ENCODE measurements around the gene LDB2.

Gene LDB2

GRCh38 chr4:16887887-16888286 lies 10.6 kb downstream of the LDB2 start:
- no peak overlapping the region for H3K4me3 ChIP-seq (replicated peaks in 1 of 2; ENCODE audit: low read depth in 2 of 2, low read length in 2 of 2)
- DNase-seq (ENCODE audit: low read depth in 2 of 2) = no peak
- TF ChIP-seq CTCF (IDR thresholded peaks at IDR 0.05; ENCODE audit: low read depth, low read length) = no peak

GRCh38 chr4:16884673-16885460 lies 13.6 kb downstream of the LDB2 start:
- H3K4me3 ChIP-seq (replicated peaks in 1 of 2; ENCODE audit: low read depth in 2 of 2, low read length in 2 of 2) = no peak overlapping the region
- DNase-seq (ENCODE audit: low read depth in 2 of 2) = no peak
- TF ChIP-seq CTCF (IDR thresholded peaks at IDR 0.05; ENCODE audit: low read depth, low read length) = peak; percentile 28

DNA sequence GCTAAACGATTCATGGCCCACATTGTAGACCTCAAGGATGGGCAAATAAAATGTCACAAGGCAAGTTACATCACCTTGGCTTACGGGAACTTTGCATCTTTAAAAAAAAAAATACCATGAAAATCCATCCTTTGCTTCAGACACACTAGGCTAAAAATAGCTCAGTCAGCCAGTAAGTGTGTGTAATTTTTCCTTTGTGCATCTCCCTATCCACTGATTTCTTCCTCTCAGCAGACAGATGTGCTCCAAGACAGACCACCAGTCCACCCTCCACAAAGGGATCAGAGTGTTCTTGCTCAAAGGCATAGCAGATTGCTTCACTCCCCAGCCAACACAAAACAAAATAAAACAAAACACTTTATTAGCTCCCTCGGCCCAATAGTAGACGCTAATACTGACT lies 14.6 kb downstream of the LDB2 start:
- no peak for TF ChIP-seq CTCF (IDR thresholded peaks at IDR 0.05; ENCODE audit: low read depth, low read length)
- DNase-seq (ENCODE audit: low read depth in 2 of 2) = no peak

GRCh38 chr4:16881151-16881884 lies 17.1 kb downstream of the LDB2 start:
- TF ChIP-seq CTCF (IDR thresholded peaks at IDR 0.05; ENCODE audit: low read depth, low read length) = no peak
- no peak for DNase-seq (ENCODE audit: low read depth in 2 of 2)
- H3K4me3 ChIP-seq (replicated peaks in 1 of 2; ENCODE audit: low read depth in 2 of 2, low read length in 2 of 2) = no peak overlapping the region

More for the DNA sequence above, 14.6 kb downstream of the LDB2 start:
- no peak overlapping the region for H3K4me3 ChIP-seq (replicated peaks in 1 of 2; ENCODE audit: low read depth in 2 of 2, low read length in 2 of 2)

DNA sequence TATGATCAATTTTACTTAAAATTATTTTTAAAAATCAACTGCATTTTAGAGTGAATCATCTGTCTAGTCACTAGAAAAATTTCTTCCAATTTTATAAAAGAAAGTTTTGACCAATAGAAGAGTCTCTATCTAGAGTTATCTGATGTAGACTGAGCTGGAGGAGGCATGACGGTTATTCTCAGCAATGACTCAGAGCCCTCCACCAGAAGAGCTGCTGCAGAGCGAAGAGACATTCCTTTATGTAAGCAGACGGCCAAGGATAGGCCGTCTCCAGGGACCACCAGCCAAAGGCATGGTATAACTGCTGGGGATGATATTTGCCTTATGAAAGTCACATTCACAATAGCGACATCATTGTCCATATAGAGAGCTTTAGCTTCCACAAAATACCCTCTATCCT lies 23.0 kb downstream of the LDB2 start:
- no peak overlapping the region for H3K4me3 ChIP-seq (replicated peaks in 1 of 2; ENCODE audit: low read depth in 2 of 2, low read length in 2 of 2)
- no peak for TF ChIP-seq CTCF (IDR thresholded peaks at IDR 0.05; ENCODE audit: low read depth, low read length)
- peak; percentile 82 to 93 for DNase-seq (ENCODE audit: low read depth in 2 of 2)

GRCh38 chr4:16869594-16870245 lies 28.7 kb downstream of the LDB2 start:
- H3K4me3 ChIP-seq (replicated peaks in 1 of 2; ENCODE audit: low read depth in 2 of 2, low read length in 2 of 2) = no peak overlapping the region
- TF ChIP-seq CTCF (IDR thresholded peaks at IDR 0.05; ENCODE audit: low read depth, low read length) = no peak
- DNase-seq (ENCODE audit: low read depth in 2 of 2) = no peak
